LNCAP (cell line): Measurements from ENCODE around the gene NUPR1.

Experiments
- CTCF ChIP-seq: fragments of 450-650 bp; IDR thresholded peaks from 2 replicates; pipeline ENCODE4 v1.5.1; 2017; ENCODE audit warnings: mild to moderate bottlenecking

NUPR1 gene

GRCh38 chr16:28573738-28574718 lies 35.3 kb upstream of the NUPR1 start:
- no peak for TF ChIP-seq CTCF

- no peak for TF ChIP-seq CTCF
These were observed 34.1 kb upstream of the NUPR1 start for GRCh38 chr16:28572696-28573510.

GRCh38 chr16:28569968-28570752 lies 31.4 kb upstream of the NUPR1 start:
- TF ChIP-seq CTCF, result no peak

- no peak for TF ChIP-seq CTCF
These were observed 30.2 kb upstream of the NUPR1 start for GRCh38 chr16:28569021-28569420.

- no peak for TF ChIP-seq CTCF
These were observed 28.5 kb upstream of the NUPR1 start for GRCh38 chr16:28567292-28567691.

- no peak for TF ChIP-seq CTCF
These were observed 24.4 kb upstream of the NUPR1 start for GRCh38 chr16:28563218-28563617.

GRCh38 chr16:28562199-28562598 lies 23.4 kb upstream of the NUPR1 start:
- no peak for TF ChIP-seq CTCF
